ENCODE results near the gene SEMA3A.

SEMA3A gene

GRCh38 chr7:84177758-84178412, 16.7 kb downstream of the SEMA3A start:
- no peak for ATAC-seq
- TF ChIP-seq OSR1 (CRISPR knock-in tag; IDR thresholded peaks at IDR 0.05) (no peak), TOX (CRISPR knock-in tag; IDR thresholded peaks at IDR 0.05; ENCODE audit: borderline replicate concordance) (no peak), ZC3H10 (CRISPR knock-in tag; IDR thresholded peaks at IDR 0.05) (no peak), ZFP3 (CRISPR knock-in tag; IDR thresholded peaks at IDR 0.05) (no peak), ESRRG (CRISPR knock-in tag; IDR thresholded peaks at IDR 0.05) (no peak), ARNTL (CRISPR knock-in tag; IDR thresholded peaks at IDR 0.05; ENCODE audit: borderline replicate concordance, low read depth) (no peak), ISL1 (CRISPR knock-in tag; IDR thresholded peaks at IDR 0.05) (no peak), TCF4 (CRISPR knock-in tag; IDR thresholded peaks at IDR 0.05; ENCODE audit: borderline replicate concordance) (no peak), CSDC2 (CRISPR knock-in tag; IDR thresholded peaks at IDR 0.05) (no peak), SNAI2 (CRISPR knock-in tag; IDR thresholded peaks at IDR 0.05) (no peak), BACH2 (CRISPR knock-in tag; IDR thresholded peaks at IDR 0.05; ENCODE audit: borderline replicate concordance) (no peak)
- TF ChIP-seq, protein P1, sequence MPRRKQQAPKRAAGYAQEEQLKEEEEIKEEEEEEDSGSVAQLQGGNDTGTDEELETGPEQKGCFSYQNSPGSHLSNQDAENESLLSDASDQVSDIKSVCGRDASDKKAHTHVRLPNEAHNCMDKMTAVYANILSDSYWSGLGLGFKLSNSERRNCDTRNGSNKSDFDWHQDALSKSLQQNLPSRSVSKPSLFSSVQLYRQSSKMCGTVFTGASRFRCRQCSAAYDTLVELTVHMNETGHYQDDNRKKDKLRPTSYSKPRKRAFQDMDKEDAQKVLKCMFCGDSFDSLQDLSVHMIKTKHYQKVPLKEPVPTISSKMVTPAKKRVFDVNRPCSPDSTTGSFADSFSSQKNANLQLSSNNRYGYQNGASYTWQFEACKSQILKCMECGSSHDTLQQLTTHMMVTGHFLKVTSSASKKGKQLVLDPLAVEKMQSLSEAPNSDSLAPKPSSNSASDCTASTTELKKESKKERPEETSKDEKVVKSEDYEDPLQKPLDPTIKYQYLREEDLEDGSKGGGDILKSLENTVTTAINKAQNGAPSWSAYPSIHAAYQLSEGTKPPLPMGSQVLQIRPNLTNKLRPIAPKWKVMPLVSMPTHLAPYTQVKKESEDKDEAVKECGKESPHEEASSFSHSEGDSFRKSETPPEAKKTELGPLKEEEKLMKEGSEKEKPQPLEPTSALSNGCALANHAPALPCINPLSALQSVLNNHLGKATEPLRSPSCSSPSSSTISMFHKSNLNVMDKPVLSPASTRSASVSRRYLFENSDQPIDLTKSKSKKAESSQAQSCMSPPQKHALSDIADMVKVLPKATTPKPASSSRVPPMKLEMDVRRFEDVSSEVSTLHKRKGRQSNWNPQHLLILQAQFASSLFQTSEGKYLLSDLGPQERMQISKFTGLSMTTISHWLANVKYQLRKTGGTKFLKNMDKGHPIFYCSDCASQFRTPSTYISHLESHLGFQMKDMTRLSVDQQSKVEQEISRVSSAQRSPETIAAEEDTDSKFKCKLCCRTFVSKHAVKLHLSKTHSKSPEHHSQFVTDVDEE (CRISPR knock-in tag; IDR thresholded peaks at IDR 0.05), result no peak

- TF ChIP-seq ISL1 (CRISPR knock-in tag; IDR thresholded peaks at IDR 0.05), result peak; percentile 40
- TF ChIP-seq GLIS3 (CRISPR knock-in tag; IDR thresholded peaks at IDR 0.05), result no peak
- no peak for ATAC-seq
Measured at GRCh38 chr7:84176716-84177115, 17.9 kb downstream of the SEMA3A start.

DNA sequence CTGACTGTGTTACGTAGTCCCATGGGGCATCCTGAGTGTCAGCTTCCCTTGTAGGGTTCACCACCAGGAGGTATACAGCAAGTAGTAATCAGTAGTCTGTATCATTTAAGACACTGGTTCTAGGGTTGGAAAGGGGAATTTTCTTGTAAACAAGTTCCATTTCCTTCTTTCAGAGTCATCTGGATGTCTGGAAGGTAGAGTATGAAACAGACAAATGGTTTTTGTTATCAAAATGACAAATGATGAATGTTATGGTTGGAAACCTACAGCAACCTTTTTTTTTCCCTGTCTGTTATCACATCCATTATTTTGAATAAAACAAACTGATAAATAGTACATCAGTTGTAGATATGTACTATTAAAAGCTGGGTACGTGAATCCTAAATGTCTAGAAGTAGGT, 19.1 kb downstream of the SEMA3A start:
- peak; percentile 28; the same call in 1 of the 3 replicates for ATAC-seq
- TF ChIP-seq ESRRG (CRISPR knock-in tag; IDR thresholded peaks at IDR 0.05) (no peak), ISL1 (CRISPR knock-in tag; IDR thresholded peaks at IDR 0.05) (peak; percentile 40), CSRNP3 (CRISPR knock-in tag; IDR thresholded peaks at IDR 0.05) (no peak)

DNA sequence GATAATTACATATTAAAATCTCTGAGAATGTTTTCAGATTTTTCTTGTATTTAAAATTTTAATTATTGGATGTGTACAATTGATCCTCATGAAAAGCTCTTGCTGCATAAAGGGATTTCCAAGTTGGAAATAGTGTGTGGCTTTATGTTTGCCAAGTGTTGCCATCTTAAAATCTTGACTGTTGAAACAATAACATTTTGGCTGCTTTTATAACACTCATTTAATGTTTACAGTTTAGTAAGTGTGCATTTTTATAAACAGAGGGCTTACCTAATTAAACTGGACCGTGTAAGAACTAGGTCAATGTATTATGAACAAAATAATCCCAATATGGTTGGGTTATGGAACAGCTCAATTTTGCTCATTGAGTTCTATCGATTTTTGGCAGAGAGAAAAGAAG, 23.9 kb downstream of the SEMA3A start:
- no peak for ATAC-seq
- TF ChIP-seq ISL1 (CRISPR knock-in tag; IDR thresholded peaks at IDR 0.05), result no peak
- no peak for TF ChIP-seq ZC3H10 (CRISPR knock-in tag; IDR thresholded peaks at IDR 0.05)
- no peak for TF ChIP-seq TOX (CRISPR knock-in tag; IDR thresholded peaks at IDR 0.05; ENCODE audit: borderline replicate concordance)
- TF ChIP-seq ZNF70 (CRISPR knock-in tag; IDR thresholded peaks at IDR 0.05), result no peak
- TF ChIP-seq ESRRG (CRISPR knock-in tag; IDR thresholded peaks at IDR 0.05), result no peak
- TF ChIP-seq ZNF565 (CRISPR knock-in tag; conservative IDR thresholded peaks at IDR 0.05; ENCODE audit: low read depth), result no peak
- no peak for TF ChIP-seq TCF4 (CRISPR knock-in tag; IDR thresholded peaks at IDR 0.05; ENCODE audit: borderline replicate concordance)
- no peak for TF ChIP-seq ZFP30 (CRISPR knock-in tag; IDR thresholded peaks at IDR 0.05)

- ATAC-seq, result peak; percentile 68
- TF ChIP-seq ESRRG (CRISPR knock-in tag; IDR thresholded peaks at IDR 0.05) (no peak), TOX (CRISPR knock-in tag; IDR thresholded peaks at IDR 0.05; ENCODE audit: borderline replicate concordance) (no peak), BACH2 (CRISPR knock-in tag; IDR thresholded peaks at IDR 0.05; ENCODE audit: borderline replicate concordance) (no peak), ZFP30 (CRISPR knock-in tag; IDR thresholded peaks at IDR 0.05) (no peak), ZFP3 (CRISPR knock-in tag; IDR thresholded peaks at IDR 0.05) (no peak), PPARA (CRISPR knock-in tag; IDR thresholded peaks at IDR 0.05; ENCODE audit: borderline replicate concordance) (no peak), ISL1 (CRISPR knock-in tag; IDR thresholded peaks at IDR 0.05) (no peak), ZNF565 (CRISPR knock-in tag; conservative IDR thresholded peaks at IDR 0.05; ENCODE audit: low read depth) (no peak), OSR1 (CRISPR knock-in tag; IDR thresholded peaks at IDR 0.05) (no peak), ZC3H10 (CRISPR knock-in tag; IDR thresholded peaks at IDR 0.05) (no peak), CSRNP3 (CRISPR knock-in tag; IDR thresholded peaks at IDR 0.05) (no peak), ARNTL (CRISPR knock-in tag; IDR thresholded peaks at IDR 0.05; ENCODE audit: borderline replicate concordance, low read depth) (no peak), CSDC2 (CRISPR knock-in tag; IDR thresholded peaks at IDR 0.05) (no peak)
- TF ChIP-seq, protein P1 (CRISPR knock-in tag; IDR thresholded peaks at IDR 0.05), result no peak
- TF ChIP-seq, protein P2, sequence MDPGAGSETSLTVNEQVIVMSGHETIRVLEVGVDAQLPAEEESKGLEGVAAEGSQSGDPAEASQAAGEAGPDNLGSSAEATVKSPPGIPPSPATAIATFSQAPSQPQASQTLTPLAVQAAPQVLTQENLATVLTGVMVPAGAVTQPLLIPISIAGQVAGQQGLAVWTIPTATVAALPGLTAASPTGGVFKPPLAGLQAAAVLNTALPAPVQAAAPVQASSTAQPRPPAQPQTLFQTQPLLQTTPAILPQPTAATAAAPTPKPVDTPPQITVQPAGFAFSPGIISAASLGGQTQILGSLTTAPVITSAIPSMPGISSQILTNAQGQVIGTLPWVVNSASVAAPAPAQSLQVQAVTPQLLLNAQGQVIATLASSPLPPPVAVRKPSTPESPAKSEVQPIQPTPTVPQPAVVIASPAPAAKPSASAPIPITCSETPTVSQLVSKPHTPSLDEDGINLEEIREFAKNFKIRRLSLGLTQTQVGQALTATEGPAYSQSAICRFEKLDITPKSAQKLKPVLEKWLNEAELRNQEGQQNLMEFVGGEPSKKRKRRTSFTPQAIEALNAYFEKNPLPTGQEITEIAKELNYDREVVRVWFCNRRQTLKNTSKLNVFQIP (CRISPR knock-in tag; IDR thresholded peaks at IDR 0.05; ENCODE audit: borderline replicate concordance, low read depth), result no peak
- TF ChIP-seq, protein P3, sequence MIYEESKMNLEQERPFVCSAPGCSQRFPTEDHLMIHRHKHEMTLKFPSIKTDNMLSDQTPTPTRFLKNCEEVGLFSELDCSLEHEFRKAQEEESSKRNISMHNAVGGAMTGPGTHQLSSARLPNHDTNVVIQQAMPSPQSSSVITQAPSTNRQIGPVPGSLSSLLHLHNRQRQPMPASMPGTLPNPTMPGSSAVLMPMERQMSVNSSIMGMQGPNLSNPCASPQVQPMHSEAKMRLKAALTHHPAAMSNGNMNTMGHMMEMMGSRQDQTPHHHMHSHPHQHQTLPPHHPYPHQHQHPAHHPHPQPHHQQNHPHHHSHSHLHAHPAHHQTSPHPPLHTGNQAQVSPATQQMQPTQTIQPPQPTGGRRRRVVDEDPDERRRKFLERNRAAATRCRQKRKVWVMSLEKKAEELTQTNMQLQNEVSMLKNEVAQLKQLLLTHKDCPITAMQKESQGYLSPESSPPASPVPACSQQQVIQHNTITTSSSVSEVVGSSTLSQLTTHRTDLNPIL (CRISPR knock-in tag; IDR thresholded peaks at IDR 0.05; ENCODE audit: low read depth), result no peak
Measured at GRCh38 chr7:84162584-84162983, 32.0 kb downstream of the SEMA3A start.
